ENCODE data around the gene NPAS3.

Gene NPAS3

DNA sequence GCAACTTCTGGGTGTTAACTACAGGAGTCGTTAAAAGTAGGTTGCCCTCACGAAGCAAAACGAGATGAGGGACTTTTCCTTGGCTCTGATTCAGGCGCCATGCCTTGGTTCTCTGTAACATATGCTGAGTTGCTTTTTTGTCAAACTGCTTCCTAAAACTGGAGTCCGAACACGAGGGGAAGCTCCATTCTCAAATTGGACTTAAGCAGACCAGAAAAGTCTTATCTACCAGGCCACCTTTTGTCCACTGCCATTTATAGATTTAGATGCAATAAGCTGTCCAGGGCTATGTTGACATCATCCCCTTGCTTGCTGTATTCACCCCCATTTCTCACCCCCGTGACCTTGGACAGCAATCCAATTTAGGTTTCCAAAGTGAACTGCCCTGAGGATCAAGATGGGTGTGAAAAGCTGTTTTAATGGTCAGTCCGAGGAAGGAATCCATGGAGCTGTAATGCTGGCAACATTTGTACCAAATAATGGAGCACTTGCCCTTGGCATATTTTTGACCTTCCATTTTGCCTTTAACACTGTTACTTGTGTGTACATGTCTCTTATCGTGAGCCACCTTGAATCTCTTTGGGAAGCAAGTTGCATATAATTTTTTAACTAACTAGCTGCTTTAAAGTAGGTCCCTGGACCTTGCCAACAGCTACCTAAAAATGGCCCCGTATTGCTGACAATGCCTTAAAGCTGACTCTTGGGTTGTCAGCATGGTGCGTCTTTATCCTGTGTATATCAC lies 714.1 kb downstream of the NPAS3 start:
- no peak for DNase-seq

DNA sequence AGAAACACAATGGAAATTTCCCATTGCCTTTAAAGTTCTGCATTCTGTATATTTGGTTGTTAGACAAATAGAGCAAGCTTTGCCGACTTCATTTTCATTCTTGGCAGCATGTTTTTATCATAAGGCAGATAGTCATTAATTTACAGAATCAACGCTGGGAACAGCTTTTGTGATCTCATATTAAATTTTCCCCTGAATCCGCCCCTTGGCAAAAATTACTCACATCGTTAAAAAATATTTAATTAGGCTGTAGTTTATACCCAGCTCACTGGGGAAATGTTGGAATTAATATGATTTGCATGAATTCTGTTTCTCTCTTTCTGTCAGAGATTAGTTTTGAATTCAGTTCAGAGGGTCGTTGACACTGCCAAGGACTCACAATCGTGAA lies 714.6 kb downstream of the NPAS3 start:
- DNase-seq = no peak

DNA sequence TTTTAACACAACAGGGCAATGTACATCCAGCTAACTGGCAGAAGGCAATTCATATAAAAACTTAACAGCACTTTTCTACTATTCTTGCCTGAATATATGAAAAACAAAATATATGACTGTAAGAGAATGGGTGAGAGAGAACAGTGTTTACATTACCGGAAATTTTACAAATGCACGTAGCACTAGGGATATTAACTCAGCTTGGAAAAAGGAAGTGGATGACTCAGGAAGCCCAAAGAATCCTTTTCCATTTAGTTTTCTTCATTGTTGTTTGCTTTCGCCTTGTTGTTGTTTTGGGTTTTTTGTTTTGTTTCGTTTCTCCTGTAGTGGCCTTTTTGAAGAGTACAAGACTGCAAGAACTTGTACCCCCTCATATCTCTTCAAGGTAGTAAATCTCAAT lies 716.7 kb downstream of the NPAS3 start:
- no peak for DNase-seq

DNA sequence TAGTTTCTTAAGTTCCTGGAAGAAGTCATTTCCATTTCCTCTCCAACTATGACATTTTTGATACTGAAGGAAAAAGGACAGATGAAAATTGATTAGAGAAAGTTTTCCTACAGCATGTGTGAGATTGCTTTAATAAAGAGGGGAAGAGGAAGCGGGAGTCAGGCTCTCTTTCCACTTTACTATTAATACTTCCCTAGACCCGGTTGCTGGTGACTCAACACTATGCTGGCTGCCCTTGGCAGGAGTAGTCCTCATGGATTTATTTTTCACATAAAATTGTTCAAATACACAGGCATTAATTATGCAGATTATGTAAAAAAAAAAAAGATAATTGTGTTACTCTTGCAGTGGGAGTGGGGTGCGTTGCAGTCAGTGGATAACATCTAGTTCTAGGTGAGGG lies 718.8 kb downstream of the NPAS3 start:
- no peak for DNase-seq

DNA sequence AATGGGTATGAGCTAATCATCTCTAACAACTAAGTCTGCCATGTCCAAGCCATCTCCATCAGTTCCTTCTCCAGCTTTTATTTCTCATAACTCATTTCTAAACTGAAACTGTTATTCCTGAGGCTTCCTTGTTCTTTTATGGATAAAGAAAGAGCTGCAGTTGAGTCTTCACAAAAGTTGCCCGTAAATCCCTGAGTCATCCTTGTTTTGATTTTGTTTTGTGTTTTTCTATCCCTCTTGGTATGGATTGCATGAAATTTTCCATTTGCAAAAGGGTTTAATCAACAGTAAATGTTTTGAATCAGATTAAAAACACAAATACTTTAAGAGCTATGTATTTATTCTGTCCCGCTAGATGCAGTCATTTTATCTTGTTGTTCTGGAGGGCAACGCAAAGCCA lies 721.6 kb downstream of the NPAS3 start:
- DNase-seq = no peak

DNA sequence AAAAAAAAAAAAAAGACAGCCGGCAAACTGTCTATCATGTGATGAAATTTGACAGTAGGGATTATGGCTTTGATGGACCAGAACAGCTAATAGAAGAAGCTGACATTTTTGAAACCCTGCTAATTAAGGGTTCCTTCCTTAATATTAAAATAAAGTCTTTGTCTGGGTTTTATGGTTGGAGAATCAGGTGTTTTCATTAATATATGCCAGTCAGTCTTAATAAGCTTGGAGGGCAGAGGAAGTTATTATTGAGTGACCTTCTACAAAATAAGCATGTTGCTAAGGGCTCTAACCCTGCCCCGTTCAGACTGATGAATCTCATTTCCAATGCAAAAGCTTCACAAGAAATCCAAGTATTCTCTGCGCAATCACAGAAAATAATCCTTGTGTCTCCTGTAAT lies 722.4 kb downstream of the NPAS3 start:
- DNase-seq = no peak

DNA sequence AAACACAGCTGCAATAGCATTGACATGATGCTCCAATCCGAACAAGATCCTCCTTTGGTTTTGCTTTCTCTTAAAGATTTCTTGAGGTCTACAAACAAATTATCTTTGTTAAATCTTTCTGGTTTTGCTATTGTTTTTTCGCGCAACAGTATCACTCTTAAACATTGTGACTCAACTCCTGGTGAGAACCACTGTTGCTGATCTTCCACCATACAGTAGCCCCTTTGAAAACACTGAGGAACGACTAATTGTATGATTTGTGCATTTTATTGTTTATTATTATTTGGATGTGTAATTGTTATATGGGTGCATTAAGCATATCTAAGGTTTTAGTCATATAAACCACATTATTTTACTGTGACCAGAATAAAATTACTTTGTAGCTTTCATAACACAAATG lies 729.4 kb downstream of the NPAS3 start:
- no peak for DNase-seq

DNA sequence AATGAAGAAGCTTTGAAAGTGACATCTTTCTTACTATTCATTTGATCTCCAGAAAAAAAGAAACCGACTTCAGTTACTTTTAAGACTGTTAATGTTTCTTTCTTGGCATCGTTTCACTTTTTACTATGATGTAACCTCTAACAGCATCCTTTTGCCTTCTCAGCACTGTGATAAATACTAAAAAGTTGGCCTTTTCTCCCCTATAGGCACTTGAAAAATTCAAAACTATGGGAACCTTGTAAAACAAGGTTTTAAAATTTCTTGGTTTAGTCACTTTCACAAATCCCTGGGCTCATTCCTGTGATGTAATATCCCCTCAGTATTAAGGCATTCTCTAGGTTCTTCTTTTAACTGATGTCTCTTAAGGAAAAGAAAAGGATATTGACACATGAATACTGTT lies 730.4 kb downstream of the NPAS3 start:
- no peak for DNase-seq

DNA sequence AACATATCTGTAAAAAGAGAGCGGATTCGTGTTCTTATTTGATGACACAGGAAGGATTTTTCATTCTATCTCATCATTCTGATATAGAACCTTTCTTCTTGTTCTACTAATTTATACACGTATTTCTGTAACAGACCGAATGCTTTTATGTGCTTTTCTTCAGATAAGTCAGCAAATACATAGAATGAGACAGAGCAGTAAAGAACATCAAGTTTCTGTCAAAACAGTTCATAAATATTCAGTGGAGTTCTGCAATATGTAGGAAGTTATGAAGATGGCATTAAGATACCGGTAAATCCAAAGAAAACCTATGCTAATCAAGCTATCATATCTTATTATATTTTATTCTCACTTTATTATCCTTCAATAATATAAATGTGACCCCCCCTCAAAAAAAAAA lies 731.6 kb downstream of the NPAS3 start:
- no peak for DNase-seq

DNA sequence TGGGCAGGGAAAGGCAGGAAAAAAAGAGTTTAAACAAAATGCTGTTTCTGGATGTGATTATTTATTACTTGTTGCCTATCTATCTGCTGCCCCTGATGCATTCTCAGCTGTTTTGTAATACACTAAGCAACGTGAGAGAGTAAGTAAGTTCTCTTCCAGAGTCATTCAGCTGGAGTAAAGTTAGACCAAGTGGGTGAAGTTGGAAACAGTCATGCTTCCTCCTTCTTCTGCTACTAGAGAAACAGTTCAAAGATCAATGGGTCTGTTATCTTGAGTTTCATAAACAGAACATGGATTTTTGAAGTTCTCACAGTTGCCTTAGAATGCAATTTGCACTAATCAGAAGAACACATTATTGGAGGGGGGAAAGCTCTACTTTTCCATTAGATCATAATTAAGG lies 732.9 kb downstream of the NPAS3 start:
- no peak for DNase-seq

DNA sequence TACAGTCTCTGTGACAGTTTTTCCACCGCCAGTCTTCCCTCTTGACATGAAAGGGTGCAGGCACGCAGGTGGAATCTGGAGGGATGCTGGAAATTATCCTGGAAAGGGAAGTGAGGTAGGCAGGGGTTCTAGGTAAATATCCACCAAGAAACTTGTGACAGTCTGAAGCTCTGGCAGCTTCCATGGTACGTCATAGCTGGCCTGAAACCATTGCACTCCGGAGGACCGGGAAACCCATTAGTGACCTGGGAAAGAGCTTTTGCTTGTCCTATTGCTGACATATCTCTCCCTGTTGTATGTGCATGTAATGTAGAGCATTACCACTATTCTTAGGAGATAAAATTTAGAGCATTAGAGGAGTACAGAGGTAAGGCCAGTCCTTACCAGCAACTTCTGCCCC lies 736.2 kb downstream of the NPAS3 start:
- DNase-seq = no peak

DNA sequence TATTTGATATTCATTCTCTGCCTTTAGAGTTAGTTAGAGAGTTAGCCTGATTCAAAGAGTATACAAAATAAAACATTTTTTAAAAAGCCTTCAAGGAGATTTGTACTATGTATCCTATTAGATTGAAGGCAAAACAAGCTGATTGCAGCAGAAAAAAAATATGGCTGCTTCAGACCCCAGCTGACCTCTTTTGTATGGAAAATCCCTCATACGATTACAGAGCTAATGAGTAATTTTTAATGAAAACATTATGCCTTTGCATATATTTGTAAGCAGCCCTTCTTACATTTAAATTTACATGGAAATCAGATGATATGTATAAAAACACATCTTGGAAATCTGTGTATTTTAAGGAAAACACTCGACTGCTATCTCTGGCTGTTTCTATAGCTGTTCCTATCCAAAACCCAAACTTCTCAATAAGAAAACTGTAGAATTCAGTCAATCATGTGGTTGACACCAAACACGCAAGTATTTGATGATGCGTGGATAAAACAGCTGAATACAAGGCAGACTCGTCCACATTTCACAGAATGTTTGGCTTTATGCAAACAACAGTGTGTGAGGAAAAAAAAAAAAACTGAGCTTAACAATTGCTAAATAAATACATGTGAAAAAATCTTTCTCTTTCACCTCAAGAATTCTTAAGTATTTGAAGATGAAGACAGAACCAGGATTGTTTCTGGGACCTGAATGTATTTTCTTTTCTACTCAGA lies 736.9 kb downstream of the NPAS3 start:
- no peak for DNase-seq

DNA sequence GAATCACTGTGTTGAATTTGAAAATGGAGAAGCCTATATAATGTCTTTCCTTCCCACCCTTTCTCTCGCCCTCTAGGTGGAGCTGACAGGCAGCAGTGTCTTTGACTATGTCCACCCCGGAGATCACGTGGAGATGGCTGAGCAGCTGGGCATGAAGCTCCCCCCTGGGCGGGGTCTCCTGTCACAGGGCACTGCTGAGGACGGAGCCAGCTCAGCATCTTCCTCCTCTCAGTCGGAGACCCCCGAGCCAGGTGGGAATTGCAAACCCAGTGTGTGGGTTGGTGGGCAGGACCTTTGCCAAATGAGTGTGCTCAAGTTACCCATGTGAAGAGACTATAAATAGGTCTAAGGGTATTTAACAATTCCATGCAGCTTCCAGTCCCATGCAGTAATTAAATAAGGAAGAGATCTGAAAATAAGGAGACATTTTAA lies 737.5 kb downstream of the NPAS3 start:
- DNase-seq = no peak

DNA sequence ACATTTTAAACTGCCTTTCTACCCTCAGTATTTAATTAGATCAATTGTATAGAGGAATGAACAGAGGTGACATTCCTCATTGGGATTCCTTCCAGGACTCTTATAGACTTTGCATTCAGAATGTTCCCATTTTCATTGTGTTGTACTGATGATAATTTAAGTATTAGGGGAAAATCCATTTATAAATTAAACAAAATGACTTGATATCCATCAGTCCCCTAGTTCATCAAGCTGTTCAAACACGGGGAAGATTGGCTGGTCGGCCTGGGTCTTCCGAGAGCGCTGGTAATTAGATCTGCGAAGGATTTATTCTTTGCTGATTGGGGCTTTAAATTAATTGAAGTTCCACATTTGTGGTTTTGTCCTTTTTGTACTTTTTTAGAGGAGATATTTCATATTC lies 738.2 kb downstream of the NPAS3 start:
- no peak for DNase-seq

DNA sequence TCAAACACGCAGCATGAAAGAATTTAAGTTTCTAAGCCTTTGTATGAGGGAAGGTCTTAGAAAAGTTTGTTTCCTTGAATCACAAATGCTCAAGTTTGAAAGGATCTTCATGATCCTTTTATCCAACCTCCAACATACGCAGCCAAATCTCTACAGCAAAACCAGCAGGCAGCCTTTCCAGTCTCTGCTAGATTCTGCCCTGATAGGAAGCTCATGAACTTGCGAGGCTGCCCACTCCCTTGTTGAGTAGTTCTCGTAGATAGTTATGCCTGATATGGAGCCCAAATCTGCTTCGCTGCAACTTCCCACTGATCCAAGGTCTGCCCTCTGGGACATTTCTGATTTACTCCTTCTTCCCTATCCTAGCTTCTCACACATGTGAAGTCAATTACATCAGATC lies 739.3 kb downstream of the NPAS3 start:
- no peak for DNase-seq

DNA sequence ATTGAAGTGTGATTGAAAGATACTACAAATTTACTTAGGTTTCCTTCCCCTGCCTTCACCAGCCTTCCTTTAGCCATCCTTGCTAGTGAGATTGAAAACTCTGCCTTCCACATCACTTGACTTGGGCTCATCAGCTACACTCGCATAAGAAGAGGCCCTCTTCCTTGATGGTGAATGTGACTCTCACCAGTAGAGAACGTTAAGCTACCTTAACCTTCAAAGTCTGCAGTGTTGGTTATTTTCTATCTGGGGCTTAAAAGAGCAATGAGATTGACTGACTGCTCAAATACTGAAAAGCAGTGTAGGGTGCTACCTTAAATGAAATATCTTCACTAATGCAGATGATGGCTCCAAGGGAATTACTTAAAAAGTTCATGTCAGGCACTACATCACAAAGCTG lies 740.3 kb downstream of the NPAS3 start:
- DNase-seq = no peak

DNA sequence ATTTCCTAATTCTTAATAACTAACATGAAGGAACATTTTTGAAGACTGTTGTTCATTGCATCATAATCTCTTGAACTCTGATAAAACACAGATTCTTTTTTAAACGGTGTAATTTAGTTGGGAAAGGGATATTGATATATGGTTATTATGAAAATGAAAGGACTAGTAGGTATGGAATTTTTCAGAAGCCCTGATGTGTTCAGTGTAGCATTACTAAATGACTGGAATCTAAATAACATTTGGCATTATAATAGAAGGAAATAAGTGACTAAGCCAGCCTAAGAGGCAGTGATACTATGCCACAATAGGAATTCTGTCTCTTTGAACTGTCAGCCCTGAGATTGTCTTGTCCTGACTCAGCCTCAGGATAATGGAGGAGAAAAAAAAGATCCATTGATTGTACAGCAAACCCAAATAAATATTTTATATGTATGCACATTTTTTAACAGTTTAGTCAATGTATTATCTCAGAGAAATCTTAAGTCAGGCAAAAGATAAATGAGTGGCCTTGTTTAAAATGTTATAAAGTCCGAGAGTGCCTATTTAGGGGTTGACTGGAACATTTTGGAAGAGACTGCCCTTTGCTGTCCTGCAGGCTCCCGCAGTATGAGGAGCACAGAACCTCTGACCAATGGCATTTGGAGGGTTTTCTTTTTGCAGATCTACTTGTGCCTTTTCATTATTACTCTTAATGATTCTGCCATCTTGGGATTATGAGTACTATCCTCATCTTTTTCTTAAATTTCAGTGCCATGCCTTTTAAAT lies 741.0 kb downstream of the NPAS3 start:
- DNase-seq = no peak

DNA sequence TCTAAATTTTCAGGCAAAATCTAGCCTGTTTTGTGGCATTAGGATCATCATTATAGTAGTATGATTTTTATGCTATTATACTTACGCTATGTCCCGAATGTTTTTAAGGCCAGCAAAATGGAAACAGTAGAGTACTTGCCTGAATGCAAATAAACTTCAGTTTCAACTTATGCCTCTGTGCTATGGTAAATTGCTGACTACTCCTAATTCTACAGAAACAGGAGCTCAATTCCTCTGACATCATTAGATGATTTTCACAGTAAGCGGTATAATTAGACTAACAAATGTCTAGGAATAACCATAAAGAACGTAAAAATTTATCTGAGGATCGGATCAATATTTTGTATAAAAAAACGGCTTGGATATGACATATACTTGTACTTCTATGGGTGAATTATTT lies 742.2 kb downstream of the NPAS3 start:
- no peak for DNase-seq

DNA sequence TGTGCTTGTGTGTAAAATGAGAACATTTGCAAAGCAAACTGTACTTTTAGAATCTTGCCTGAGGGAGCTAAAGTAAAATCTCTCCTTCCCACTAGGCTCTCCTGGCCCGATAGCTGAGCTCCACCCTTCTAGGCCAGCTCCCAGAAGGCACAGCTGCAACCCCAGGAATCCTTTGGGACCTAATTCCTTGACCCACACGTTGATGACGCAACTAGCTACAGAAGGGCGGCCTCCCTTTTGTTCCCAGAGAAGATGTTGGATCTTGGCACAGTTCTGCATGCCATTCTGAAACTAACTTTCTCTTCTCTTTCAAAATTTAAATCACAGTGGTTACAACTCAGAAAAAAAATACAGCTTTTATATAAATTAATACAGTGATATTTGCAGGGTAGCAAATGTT lies 744.1 kb downstream of the NPAS3 start:
- no peak for DNase-seq

DNA sequence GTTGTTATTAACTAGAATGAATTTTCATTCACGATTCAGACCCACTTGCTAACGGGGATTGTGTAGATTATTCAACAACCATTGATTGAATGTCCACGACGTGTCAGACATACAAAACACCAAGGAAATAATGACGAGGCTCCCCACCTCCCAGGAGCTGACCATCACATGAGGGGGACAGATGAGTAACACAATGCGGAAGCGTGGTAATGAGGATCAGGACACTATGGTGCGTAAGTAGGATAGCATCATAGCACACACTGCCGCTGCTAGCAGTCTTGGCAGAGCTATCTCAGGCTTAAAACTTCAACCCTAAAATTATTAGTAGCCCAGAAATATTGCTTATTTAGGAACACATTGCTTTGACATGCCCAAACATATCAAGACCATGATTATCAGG lies 746.3 kb downstream of the NPAS3 start:
- no peak for DNase-seq

DNA sequence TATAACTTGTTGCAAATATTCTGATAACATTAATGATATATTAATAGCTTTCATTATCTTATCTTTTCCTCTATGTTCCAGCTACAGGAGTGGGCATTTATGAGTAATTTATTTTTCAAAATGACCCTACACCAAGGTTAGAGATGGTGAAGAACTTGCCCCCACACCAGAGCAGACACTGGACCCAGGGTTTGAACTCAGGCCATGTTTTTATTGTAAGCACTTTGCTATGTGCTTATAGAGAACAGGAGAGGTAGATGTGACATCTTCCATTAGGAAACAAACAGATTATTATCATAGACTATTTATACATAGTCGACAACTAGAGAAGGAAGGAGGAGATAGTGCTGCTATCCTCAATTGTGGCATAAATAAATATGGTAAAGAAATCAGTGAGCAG lies 747.0 kb downstream of the NPAS3 start:
- DNase-seq = no peak

DNA sequence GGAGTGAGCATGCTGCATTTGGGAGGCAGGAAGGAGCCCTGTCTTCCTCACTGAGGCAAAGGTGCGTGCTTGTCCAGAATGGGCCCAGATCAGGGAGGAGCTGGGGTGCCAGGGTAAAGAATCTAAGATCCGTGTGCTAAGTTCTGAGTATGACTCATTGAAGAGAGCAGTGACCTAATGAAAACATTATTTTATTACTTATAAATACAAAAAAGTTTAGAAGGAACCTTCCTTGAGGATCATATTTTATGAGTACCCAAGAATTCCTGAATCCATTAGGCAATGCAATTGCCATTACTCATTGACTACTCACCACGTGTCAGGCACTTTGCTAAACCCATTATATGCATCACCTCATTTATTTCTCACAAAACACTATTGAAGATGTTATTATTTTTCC lies 747.5 kb downstream of the NPAS3 start:
- no peak for DNase-seq

DNA sequence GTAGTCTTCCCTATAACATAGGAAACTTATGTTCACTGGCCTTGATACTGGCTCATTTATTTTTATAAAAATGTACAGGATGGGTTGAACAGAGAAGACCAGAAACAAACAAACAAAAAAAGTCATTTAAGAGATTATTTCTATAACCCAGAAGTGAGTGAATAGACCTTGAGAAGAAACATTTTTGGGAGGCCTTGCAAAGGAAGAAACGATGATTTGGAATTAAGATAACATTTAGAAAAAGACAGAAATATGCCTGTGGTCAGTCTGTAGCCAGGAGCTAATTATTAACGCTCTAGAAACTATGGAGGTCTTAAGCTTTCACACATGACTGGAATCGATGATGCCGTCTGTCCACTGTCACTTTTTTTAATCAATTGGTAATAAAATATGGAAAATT lies 748.2 kb downstream of the NPAS3 start:
- DNase-seq = no peak

DNA sequence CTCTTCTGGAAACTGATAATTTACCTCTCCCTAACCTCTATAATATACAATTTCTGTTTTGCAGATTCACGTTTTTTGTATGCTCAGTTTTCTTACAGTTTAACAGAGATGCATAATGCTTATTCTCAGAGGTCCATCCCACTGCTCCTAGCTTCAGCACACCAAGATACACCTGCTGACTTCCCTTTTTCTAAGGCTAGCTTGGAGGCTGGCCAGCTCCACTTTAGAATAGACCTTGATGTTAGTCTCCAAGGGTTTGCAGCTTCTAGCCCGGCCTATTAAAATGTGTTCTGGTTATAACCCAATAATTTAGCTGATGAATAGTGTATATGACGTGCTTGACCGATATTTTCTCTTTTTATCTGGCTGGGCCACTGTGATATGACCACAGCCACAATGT lies 751.0 kb downstream of the NPAS3 start:
- DNase-seq = no peak
